NCI-H2171 (cell line): Measurements from ENCODE around the gene STT3B.

Experiments
- DNase-seq: peaks from one replicate; lab custom pipeline; 2025; lab: John Stamatoyannopoulos, UW

Gene STT3B

GRCh38 chr3:31652296-31652695 is 119.6 kb downstream of the STT3B start:
- no peak for DNase-seq

GRCh38 chr3:31653464-31653863 is 120.7 kb downstream of the STT3B start:
- no peak for DNase-seq

GRCh38 chr3:31654998-31655397 is 122.3 kb downstream of the STT3B start:
- no peak for DNase-seq

GRCh38 chr3:31659246-31659645 is 126.5 kb downstream of the STT3B start:
- DNase-seq: no peak

GRCh38 chr3:31661286-31661685 is 128.6 kb downstream of the STT3B start:
- DNase-seq: no peak

- DNase-seq: no peak
Measured at GRCh38 chr3:31661993-31662670, 129.4 kb downstream of the STT3B start.

- no peak for DNase-seq
Measured at GRCh38 chr3:31664031-31664430, 131.3 kb downstream of the STT3B start.

- no peak for DNase-seq
Measured at GRCh38 chr3:31667582-31667981, 134.9 kb downstream of the STT3B start.

- DNase-seq: no peak
Measured at GRCh38 chr3:31668242-31668641, 135.5 kb downstream of the STT3B start.

- no peak for DNase-seq
Measured at GRCh38 chr3:31670136-31670535, 137.4 kb downstream of the STT3B start.

GRCh38 chr3:31670722-31671121 is 138.0 kb downstream of the STT3B start:
- no peak for DNase-seq

GRCh38 chr3:31671451-31671850 is 138.7 kb downstream of the STT3B start:
- DNase-seq: no peak

- no peak for DNase-seq
Measured at GRCh38 chr3:31671976-31672375, 139.3 kb downstream of the STT3B start.

GRCh38 chr3:31673950-31674349 is 141.2 kb downstream of the STT3B start:
- DNase-seq: no peak

GRCh38 chr3:31676556-31676955 is 143.8 kb downstream of the STT3B start:
- no peak for DNase-seq

- DNase-seq: no peak
Measured at GRCh38 chr3:31680072-31680870, 147.5 kb downstream of the STT3B start.
